Skeletal muscle tissue (tissue), 4 donors: ENCODE data around the gene VOPP1. TPM values are rescaled to one million over a fixed set of nuclear protein-coding genes. Genes with fewer than 3 reads are reported as not detected.

Source experiments
- H3K27ac ChIP-seq: one replicate; pipeline ENCODE4 v1.7.0; 2013; ENCODE audit warnings: mild to moderate bottlenecking, low read depth, low read length, inconsistent platforms
- H3K27me3 ChIP-seq, 3 donors: one replicate each; pipeline ENCODE4 v1.7.0; 2013; ENCODE audit warnings: low read length in 3 of 3; ENCODE audit not compliant: control insufficient read depth in 3 of 3, insufficient read depth in 3 of 3
- H3K36me3 ChIP-seq, 3 donors: one replicate each; pipeline ENCODE4 v1.7.0; 2013; ENCODE audit warnings: low read length in 3 of 3; ENCODE audit not compliant: control insufficient read depth in 3 of 3, insufficient read depth in 3 of 3
- H3K4me1 ChIP-seq, 3 donors: one replicate each; pipeline ENCODE4 v1.7.0; 2013; ENCODE audit warnings: low read length in 3 of 3, mild to moderate bottlenecking in 3 of 3; ENCODE audit not compliant: control insufficient read depth in 3 of 3, insufficient read depth in 3 of 3
- H3K4me3 ChIP-seq, 3 donors: one replicate each; pipeline ENCODE4 v1.7.0; 2013; ENCODE audit warnings: low read length in 3 of 3
- H3K9ac ChIP-seq, 3 donors: one replicate each; pipeline ENCODE4 v1.7.0; 2013; ENCODE audit warnings: low read length in 3 of 3, mild to moderate bottlenecking in 3 of 3, moderate library complexity in 2 of 3, low read depth in 1 of 3
- H3K9me3 ChIP-seq, 3 donors: one replicate each; pipeline ENCODE4 v1.7.0; 2013; ENCODE audit warnings: low read length in 3 of 3; ENCODE audit not compliant: control insufficient read depth in 3 of 3
- total RNA-seq: library from RNA; depleted of rRNA; stranded (reverse); fragments of >200 nt; gene quantifications from one replicate; pipeline ENCODE4 v1.2.3, GENCODE V29; 2014
- donor health status: Osteomylitis.

Gene VOPP1
- total RNA-seq, 1 donor from 2014 or later = 23.5 TPM

- peaks cover 10 to 21% (median 11%) of the 10 kb centered on the region in 3 donors for H3K36me3 ChIP-seq
- H3K27ac ChIP-seq = no peak overlapping the region
- H3K4me3 ChIP-seq = no peak overlapping the region
- H3K9me3 ChIP-seq = no peaks in the 10 kb centered on the region
- H3K4me1 ChIP-seq = peaks cover 2 to 5% (median 5%) of the 10 kb centered on the region in 3 donors
- no peak overlapping the region for H3K9ac ChIP-seq
- no peaks in the 10 kb centered on the region for H3K27me3 ChIP-seq
Observed at GRCh38 chr7:55427342-55427741, 145.0 kb downstream of the VOPP1 start.

GRCh38 chr7:55426676-55427075 is 145.6 kb downstream of the VOPP1 start:
- no peak overlapping the region for H3K9ac ChIP-seq
- H3K4me1 ChIP-seq = peaks cover 2 to 5% (median 5%) of the 10 kb centered on the region in 3 donors
- peaks cover 10 to 18% (median 11%) of the 10 kb centered on the region in 3 donors for H3K36me3 ChIP-seq
- H3K4me3 ChIP-seq = no peak overlapping the region
- H3K27me3 ChIP-seq = no peaks in the 10 kb centered on the region
- H3K27ac ChIP-seq = no peak overlapping the region
- no peaks in the 10 kb centered on the region for H3K9me3 ChIP-seq

DNA sequence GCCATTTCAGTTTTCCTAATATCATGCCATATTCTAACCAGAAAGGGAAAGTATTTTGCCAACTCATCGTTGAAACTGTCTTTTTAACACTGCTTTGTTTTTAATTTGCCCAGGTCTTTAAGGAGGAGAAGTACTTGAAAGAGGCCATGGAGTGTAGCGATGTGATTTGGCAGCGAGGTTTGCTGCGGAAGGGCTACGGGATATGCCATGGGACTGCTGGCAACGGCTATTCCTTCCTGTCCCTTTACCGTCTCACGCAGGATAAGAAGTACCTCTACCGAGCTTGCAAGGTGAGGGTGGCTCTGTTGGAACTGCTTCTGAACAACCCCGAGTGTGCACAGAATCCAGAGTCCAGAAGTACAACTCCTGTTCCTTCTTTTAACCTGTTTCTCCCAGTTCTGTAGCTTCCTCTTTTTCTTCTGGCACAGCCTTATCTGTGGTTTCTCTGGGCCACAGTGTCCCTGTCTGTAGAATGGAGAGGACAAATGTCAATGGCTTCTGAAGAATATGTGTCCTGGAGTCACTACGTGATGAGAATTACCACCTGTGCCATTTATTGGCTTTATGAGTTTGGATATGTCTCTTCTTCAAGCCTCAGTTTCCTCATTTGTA is 147.1 kb downstream of the VOPP1 start:
- Histone ChIP-seq H3K4me3 (no peak overlapping the region), H3K36me3 (peaks cover 10 to 15% (median 11%) of the 10 kb centered on the region in 3 donors), H3K4me1 (peaks cover 2 to 5% (median 5%) of the 10 kb centered on the region in 3 donors), H3K9ac (no peak overlapping the region), H3K27ac (no peak overlapping the region), H3K27me3 (no peaks in the 10 kb centered on the region), H3K9me3 (no peaks in the 10 kb centered on the region)

DNA sequence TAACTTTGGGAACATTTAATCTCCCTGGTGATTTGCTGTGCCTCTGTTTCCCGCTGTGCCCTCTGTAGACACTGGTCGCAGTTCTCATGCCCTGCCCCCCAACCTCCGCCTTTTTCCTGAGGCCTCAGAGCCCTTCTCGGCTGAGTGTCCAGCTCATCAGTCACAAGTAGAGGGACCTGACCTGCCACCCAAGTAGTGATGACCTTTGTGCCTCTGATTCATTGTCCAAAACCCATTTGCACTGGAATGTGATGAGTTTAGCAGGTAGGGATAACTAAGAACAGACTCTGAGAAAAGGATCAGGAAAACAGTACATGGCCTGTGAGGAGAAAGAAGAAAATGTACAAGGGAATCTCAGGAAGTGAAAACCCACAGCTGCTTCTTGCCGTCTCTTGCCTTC is 148.4 kb downstream of the VOPP1 start:
- Histone ChIP-seq H3K9me3 (no peaks in the 10 kb centered on the region), H3K27me3 (no peaks in the 10 kb centered on the region), H3K27ac (no peak overlapping the region), H3K36me3 (peaks cover 10 to 15% (median 11%) of the 10 kb centered on the region in 3 donors), H3K4me1 (peaks cover 2 to 5% (median 5%) of the 10 kb centered on the region in 3 donors), H3K4me3 (no peak overlapping the region), H3K9ac (no peak overlapping the region)

DNA sequence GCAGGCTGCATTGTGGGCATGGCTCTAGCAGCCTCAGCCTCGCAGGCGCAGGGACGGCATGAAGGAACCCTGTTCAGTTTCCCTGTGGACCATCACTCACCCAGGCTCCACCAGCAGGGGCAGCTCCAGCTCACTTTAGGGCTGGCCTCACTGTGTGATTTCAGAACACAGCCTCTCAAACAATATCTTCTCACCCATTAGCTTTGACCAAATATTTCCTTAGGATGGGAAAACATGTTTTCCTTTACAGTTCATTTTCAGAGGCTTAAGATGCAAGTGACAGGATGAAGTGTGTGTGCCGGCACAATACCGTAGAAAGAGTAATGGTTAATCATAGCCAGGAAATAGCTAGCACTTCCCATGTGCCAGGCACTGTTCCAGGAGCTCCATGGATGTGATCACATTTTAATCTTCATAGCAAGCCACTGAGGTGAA is 149.0 kb downstream of the VOPP1 start:
- Histone ChIP-seq H3K36me3 (peaks cover 10 to 15% (median 11%) of the 10 kb centered on the region in 3 donors), H3K9me3 (no peaks in the 10 kb centered on the region), H3K4me3 (no peak overlapping the region), H3K4me1 (peaks cover 2 to 5% (median 5%) of the 10 kb centered on the region in 3 donors), H3K9ac (no peak overlapping the region), H3K27ac (no peak overlapping the region), H3K27me3 (no peaks in the 10 kb centered on the region)

Other genes with a start within 250 kb of the VOPP1 start
- gene LANCL2, start 207.2 kb downstream of the VOPP1 start, total RNA-seq = 13.0 TPM